HG02571 (cell line): ENCODE results near the gene PXMP4.
"Not testable (repeated sequence)": the region's sequence is repeated elsewhere in the genome, so short reads cannot be mapped to it uniquely, and the experiment has no call there.

Experiments
- ATAC-seq: cut with Tn5 transposase; IDR thresholded peaks from one replicate; pipeline ENCODE4 v1.9.1; 2021; ENCODE audit warnings: mild to moderate bottlenecking, moderate library complexity; ENCODE audit not compliant: unreplicated experiment

PXMP4 gene

GRCh38 chr20:33704197-33704924 lies 15.7 kb downstream of the PXMP4 start:
- no peak for ATAC-seq

GRCh38 chr20:33703498-33704137 lies 16.5 kb downstream of the PXMP4 start:
- ATAC-seq: no peak

GRCh38 chr20:33702861-33703260 lies 17.2 kb downstream of the PXMP4 start:
- no peak for ATAC-seq

- no peak for ATAC-seq
Measured at GRCh38 chr20:33701629-33702450, 18.3 kb downstream of the PXMP4 start.

- ATAC-seq: not testable (repeated sequence)
Measured at GRCh38 chr20:33700696-33701441, 19.2 kb downstream of the PXMP4 start.

- not testable (repeated sequence) for ATAC-seq
Measured at GRCh38 chr20:33698966-33699365, 21.1 kb downstream of the PXMP4 start.

GRCh38 chr20:33697129-33697528 lies 23.0 kb downstream of the PXMP4 start:
- no peak for ATAC-seq

- ATAC-seq: no peak
Measured at GRCh38 chr20:33696448-33696847, 23.7 kb downstream of the PXMP4 start.

- ATAC-seq: no peak
Measured at GRCh38 chr20:33694639-33695012, 25.5 kb downstream of the PXMP4 start.

- no peak for ATAC-seq
Measured at GRCh38 chr20:33693741-33694638, 26.1 kb downstream of the PXMP4 start.

- no peak for ATAC-seq
Measured at GRCh38 chr20:33693289-33693688, 26.8 kb downstream of the PXMP4 start.

- no peak for ATAC-seq
Measured at GRCh38 chr20:33689973-33690372, 30.1 kb downstream of the PXMP4 start.

GRCh38 chr20:33689493-33689892 lies 30.6 kb downstream of the PXMP4 start:
- no peak for ATAC-seq

GRCh38 chr20:33688938-33689424 lies 31.1 kb downstream of the PXMP4 start:
- no peak for ATAC-seq

GRCh38 chr20:33687993-33688937 lies 31.8 kb downstream of the PXMP4 start:
- no peak for ATAC-seq

- ATAC-seq: no peak
Measured at GRCh38 chr20:33687370-33687915, 32.7 kb downstream of the PXMP4 start.

- no peak for ATAC-seq
Measured at GRCh38 chr20:33686984-33687366, 33.1 kb downstream of the PXMP4 start.
